SK-N-SH (cell line): ENCODE data around the gene KRT81. TPM values are rescaled to one million over a fixed set of nuclear protein-coding genes. Genes with fewer than 3 reads are reported as not detected.

Source experiments
- CTCF ChIA-PET: fragments of 300-600, 350-600 bp; formaldehyde crosslinking; extraction: SDS; loops from one replicate; lab custom pipeline; 2021; lab: Yijun Ruan, JAX
- POLR2A ChIA-PET: fragments of 350-600 bp; sonication (Branson Sonifier 250); formaldehyde crosslinking; extraction: SDS; loops from one replicate; lab custom pipeline; 2020; ENCODE audit warnings: antibody characterized with exemption, inconsistent platforms; lab: Yijun Ruan, JAX
- DNase-seq: peaks from one replicate; pipeline ENCODE4 v3.0.0; 2012
- H2AFZ ChIP-seq: fragments of 200-600 bp; sonication (generic); 2 replicates; pipeline ENCODE4 v1.8.1; 2016; ENCODE audit warnings: antibody characterized with exemption, mild to moderate bottlenecking, low read depth
- H3F3A ChIP-seq: fragments of 200-600 bp; sonication (generic); replicated peaks from 2 replicates; pipeline ENCODE3; 2016; ENCODE audit warnings: antibody characterized with exemption, mild to moderate bottlenecking; ENCODE audit not compliant: insufficient read depth
- H3K27ac ChIP-seq, 2 experiments: fragments of 200-500 bp in 1 of 2; fragments of 200-600 bp in 1 of 2; sonication (Bioruptor generic) in 1 of 2; sonication (generic), shearing (Covaris generic) in 1 of 2; 2 replicates each; pipeline versions ENCODE4 v1.5.1 to v1.6.1; 2014 to 2016; ENCODE audit warnings: low read depth in 2 of 2, inconsistent platforms in 1 of 2, low read length in 1 of 2, mild to moderate bottlenecking in 1 of 2, mixed read lengths in 1 of 2
- H3K27me3 ChIP-seq: fragments of 200-600 bp; sonication (generic), shearing (Covaris generic); 2 replicates; pipeline ENCODE4 v1.6.1; 2016; ENCODE audit warnings: mixed run types; ENCODE audit not compliant: insufficient read depth
- H3K36me3 ChIP-seq, 2 experiments: fragments of 200-500 bp in 1 of 2; fragments of 200-600 bp in 1 of 2; sonication (Bioruptor generic) in 1 of 2; sonication (generic) in 1 of 2; replicated peaks in 1 of 2; 2 replicates each; pipeline versions ENCODE3 to v1.5.1; 2014 to 2016; ENCODE audit warnings: low read length in 1 of 2, mild to moderate bottlenecking in 1 of 2; ENCODE audit not compliant: insufficient read depth in 2 of 2, control insufficient read depth in 1 of 2
- H3K4me1 ChIP-seq, 2 experiments: fragments of 200-500 bp in 1 of 2; fragments of 200-600 bp in 1 of 2; sonication (Bioruptor generic) in 1 of 2; sonication (generic), shearing (Covaris generic) in 1 of 2; 2 replicates each; pipeline versions ENCODE4 v1.5.1 to v1.6.1; 2014 to 2016; ENCODE audit warnings: low read depth in 1 of 2, low read length in 1 of 2, mixed run types in 1 of 2; ENCODE audit not compliant: insufficient read depth in 2 of 2, control insufficient read depth in 1 of 2
- H3K4me2 ChIP-seq: fragments of 200-600 bp; sonication (generic), shearing (Covaris generic); 2 replicates; pipeline ENCODE4 v1.6.1; 2017; ENCODE audit warnings: mixed run types
- H3K4me3 ChIP-seq, 2 experiments: fragments of 200-500 bp in 1 of 2; fragments of 200-600 bp in 1 of 2; sonication (Bioruptor generic) in 1 of 2; sonication (generic), shearing (Covaris generic) in 1 of 2; 2 replicates each; pipeline versions ENCODE4 v1.5.1 to v1.8.1; 2014 to 2016; ENCODE audit warnings: low read depth in 2 of 2, inconsistent platforms in 1 of 2, low read length in 1 of 2, mild to moderate bottlenecking in 1 of 2, mixed read lengths in 1 of 2, moderate library complexity in 1 of 2
- H3K79me2 ChIP-seq: fragments of 200-600 bp; sonication (generic); 2 replicates; pipeline ENCODE4 v1.8.1; 2017; ENCODE audit warnings: mild to moderate bottlenecking; ENCODE audit not compliant: insufficient read depth
- H3K9ac ChIP-seq: fragments of 200-600 bp; sonication (generic); 2 replicates; pipeline ENCODE4 v1.6.1; 2017; ENCODE audit warnings: mixed run types
- H3K9me2 ChIP-seq: fragments of 200-600 bp; sonication (generic); 2 replicates; pipeline ENCODE4 v1.6.1; 2017; ENCODE audit warnings: mixed run types
- H3K9me3 ChIP-seq: fragments of 200-600 bp; sonication (generic); 2 replicates; pipeline ENCODE4 v1.6.1; 2017; ENCODE audit warnings: mixed run types, mild to moderate bottlenecking, moderate library complexity
- H4K20me1 ChIP-seq: fragments of 200-600 bp; sonication (generic); 2 replicates; pipeline ENCODE4 v1.6.1; 2017; ENCODE audit warnings: mild to moderate bottlenecking, mixed run types; ENCODE audit not compliant: insufficient read depth
- CHD2 ChIP-seq: fragments of 150-350 bp; IDR thresholded peaks from 2 replicates; pipeline ENCODE4 v1.6.1; 2018; ENCODE audit warnings: low read length; ENCODE audit not compliant: partially characterized antibody
- EZH2phosphoT487 ChIP-seq: fragments of 200-600 bp; sonication (generic); IDR thresholded peaks from 2 replicates; pipeline ENCODE4 v1.6.1; 2017; ENCODE audit warnings: low read depth, mixed run types, mild to moderate bottlenecking, antibody characterized with exemption, moderate library complexity, borderline replicate concordance
- FOXJ3 ChIP-seq: sonication (generic); formaldehyde crosslinking; IDR thresholded peaks from 2 replicates; pipeline ENCODE4 v1.5.1; 2020; ENCODE audit warnings: mild to moderate bottlenecking, missing genetic modification reagents
- FOXM1 ChIP-seq: IDR thresholded peaks from 2 replicates; pipeline ENCODE4 v1.4.0; 2012; ENCODE audit warnings: low read depth, mild to moderate bottlenecking
- GATA2 ChIP-seq: sonication (generic); formaldehyde crosslinking; IDR thresholded peaks from 2 replicates; pipeline ENCODE4 v1.5.0; 2020; ENCODE audit warnings: mild to moderate bottlenecking, missing genetic modification reagents
- NFIC ChIP-seq: IDR thresholded peaks from 2 replicates; pipeline ENCODE4 v1.4.0; 2012; ENCODE audit warnings: borderline replicate concordance
- NRF1 ChIP-seq: IDR thresholded peaks from 2 replicates; pipeline ENCODE4 v1.6.1; 2012; ENCODE audit warnings: low read depth, mild to moderate bottlenecking, low read length
- RCOR1 ChIP-seq: fragments of 150-350 bp; IDR thresholded peaks from 2 replicates; pipeline ENCODE4 v1.6.1; 2017; ENCODE audit warnings: antibody characterized with exemption, low read length
- RFX5 ChIP-seq: IDR thresholded peaks from 2 replicates; pipeline ENCODE4 v1.6.1; 2012; ENCODE audit warnings: mild to moderate bottlenecking, improper control_type of control experiment, low read length
- RXRA ChIP-seq: IDR thresholded peaks from 2 replicates; pipeline ENCODE4 v1.4.0; 2012; ENCODE audit warnings: low read depth, mild to moderate bottlenecking, borderline replicate concordance
- SMC3 ChIP-seq: IDR thresholded peaks from 2 replicates; pipeline ENCODE4 v1.6.1; 2012; ENCODE audit warnings: low read depth, low read length, improper control_type of control experiment
- TAF1 ChIP-seq: IDR thresholded peaks from 2 replicates; pipeline ENCODE4 v1.6.1; 2012; ENCODE audit warnings: low read depth, mild to moderate bottlenecking, low read length, moderate library complexity, borderline replicate concordance
- WGBS: methylation state at CpG from one replicate; pipeline ENCODE4 v1.1.6; 2017; ENCODE audit warnings: low lambda C conversion rate; 5-methylcytosine and 5-hydroxymethylcytosine counted together
- polyA plus RNA-seq, 3 experiments: library from polyadenylated mRNA; depleted of rRNA; stranded (reverse); fragments of >200 nt; gene quantifications; 2 replicates each; pipeline ENCODE4 v1.2.3, GENCODE V29; 2012
- TF ChIP-seq, protein P1 (sequence below): fragments of 200-600 bp; sonication (generic); IDR thresholded peaks from 2 replicates; pipeline ENCODE4 v1.6.1; 2017; ENCODE audit warnings: antibody characterized with exemption, mild to moderate bottlenecking, moderate library complexity
- TF ChIP-seq, protein P2 (sequence below): IDR thresholded peaks from 2 replicates; pipeline ENCODE4; 2012
- TF ChIP-seq, protein P3 (sequence below): fragments of 150-350 bp; IDR thresholded peaks from 2 replicates; pipeline ENCODE4 v1.6.1; 2016; ENCODE audit warnings: mild to moderate bottlenecking, low read depth, low read length

The KRT81 gene
- polyA plus RNA-seq, 1 of the 3 experiments (the other 2 are of a cell fraction), result 1.9 TPM

DNA sequence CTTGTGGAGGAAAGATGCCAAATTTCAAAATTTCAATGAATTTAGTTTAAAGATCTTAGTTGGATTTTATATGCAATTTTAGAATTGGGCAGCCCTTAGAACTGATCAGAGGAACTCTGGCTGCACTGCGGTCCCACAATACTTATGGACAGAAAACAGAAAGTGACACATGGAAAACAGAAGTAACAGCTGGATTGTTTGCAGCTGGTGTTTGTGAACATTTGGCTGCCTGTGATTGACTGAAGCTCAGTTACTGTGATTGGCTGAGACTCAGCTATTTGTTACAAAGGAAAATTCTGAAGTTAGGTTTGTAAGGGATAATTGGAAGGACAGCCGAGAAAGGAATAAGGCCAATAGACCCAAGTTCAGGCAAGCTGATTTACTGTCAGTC is 26.9 kb downstream of the KRT81 start:
- Histone ChIP-seq H3K4me2 (no peak overlapping the region), H3K79me2 (no peaks in the 10 kb centered on the region), H4K20me1 (no peaks in the 10 kb centered on the region), H3K27me3 (no peaks in the 10 kb centered on the region), H2AFZ (no peak overlapping the region), H3K9me3 (no peaks in the 10 kb centered on the region), H3K9me2 (no peaks in the 10 kb centered on the region), H3K4me3 (no peak overlapping the region), H3K4me1 (peaks cover 0 to 16% of the 10 kb centered on the region in 2 experiments; a peak in 2 of 4 replicates), H3K9ac (no peak overlapping the region), H3K36me3 (no peaks in the 10 kb centered on the region), H3K27ac (no peak overlapping the region), H3F3A (peaks cover 7% of the 10 kb centered on the region)
- ChIA-PET POLR2A (no interaction called here), CTCF (interaction anchor here (0.9 to 8.9 kb wide), 4 partner anchors 14 to 107 kb away, joined by 3 to 80 read pairs (median 5); partner anchors contain the start of gene KRT86)
- DNase-seq, result no peak
- TF ChIP-seq NRF1 (no peak), TAF1 (no peak), RFX5 (no peak), NFIC (no peak), RCOR1 (no peak), RXRA (no peak), EZH2phosphoT487 (no peak), SMC3 (no peak), GATA2 (CRISPR knock-in tag) (no peak), CHD2 (no peak), FOXJ3 (CRISPR knock-in tag) (no peak), FOXM1 (no peak)
- TF ChIP-seq, protein P1, sequence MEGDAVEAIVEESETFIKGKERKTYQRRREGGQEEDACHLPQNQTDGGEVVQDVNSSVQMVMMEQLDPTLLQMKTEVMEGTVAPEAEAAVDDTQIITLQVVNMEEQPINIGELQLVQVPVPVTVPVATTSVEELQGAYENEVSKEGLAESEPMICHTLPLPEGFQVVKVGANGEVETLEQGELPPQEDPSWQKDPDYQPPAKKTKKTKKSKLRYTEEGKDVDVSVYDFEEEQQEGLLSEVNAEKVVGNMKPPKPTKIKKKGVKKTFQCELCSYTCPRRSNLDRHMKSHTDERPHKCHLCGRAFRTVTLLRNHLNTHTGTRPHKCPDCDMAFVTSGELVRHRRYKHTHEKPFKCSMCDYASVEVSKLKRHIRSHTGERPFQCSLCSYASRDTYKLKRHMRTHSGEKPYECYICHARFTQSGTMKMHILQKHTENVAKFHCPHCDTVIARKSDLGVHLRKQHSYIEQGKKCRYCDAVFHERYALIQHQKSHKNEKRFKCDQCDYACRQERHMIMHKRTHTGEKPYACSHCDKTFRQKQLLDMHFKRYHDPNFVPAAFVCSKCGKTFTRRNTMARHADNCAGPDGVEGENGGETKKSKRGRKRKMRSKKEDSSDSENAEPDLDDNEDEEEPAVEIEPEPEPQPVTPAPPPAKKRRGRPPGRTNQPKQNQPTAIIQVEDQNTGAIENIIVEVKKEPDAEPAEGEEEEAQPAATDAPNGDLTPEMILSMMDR, result no peak
- TF ChIP-seq, protein P2, sequence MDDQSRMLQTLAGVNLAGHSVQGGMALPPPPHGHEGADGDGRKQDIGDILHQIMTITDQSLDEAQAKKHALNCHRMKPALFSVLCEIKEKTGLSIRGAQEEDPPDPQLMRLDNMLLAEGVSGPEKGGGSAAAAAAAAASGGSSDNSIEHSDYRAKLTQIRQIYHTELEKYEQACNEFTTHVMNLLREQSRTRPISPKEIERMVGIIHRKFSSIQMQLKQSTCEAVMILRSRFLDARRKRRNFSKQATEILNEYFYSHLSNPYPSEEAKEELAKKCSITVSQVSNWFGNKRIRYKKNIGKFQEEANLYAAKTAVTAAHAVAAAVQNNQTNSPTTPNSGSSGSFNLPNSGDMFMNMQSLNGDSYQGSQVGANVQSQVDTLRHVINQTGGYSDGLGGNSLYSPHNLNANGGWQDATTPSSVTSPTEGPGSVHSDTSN, result no peak
- TF ChIP-seq, protein P3, sequence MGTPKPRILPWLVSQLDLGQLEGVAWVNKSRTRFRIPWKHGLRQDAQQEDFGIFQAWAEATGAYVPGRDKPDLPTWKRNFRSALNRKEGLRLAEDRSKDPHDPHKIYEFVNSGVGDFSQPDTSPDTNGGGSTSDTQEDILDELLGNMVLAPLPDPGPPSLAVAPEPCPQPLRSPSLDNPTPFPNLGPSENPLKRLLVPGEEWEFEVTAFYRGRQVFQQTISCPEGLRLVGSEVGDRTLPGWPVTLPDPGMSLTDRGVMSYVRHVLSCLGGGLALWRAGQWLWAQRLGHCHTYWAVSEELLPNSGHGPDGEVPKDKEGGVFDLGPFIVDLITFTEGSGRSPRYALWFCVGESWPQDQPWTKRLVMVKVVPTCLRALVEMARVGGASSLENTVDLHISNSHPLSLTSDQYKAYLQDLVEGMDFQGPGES, result no peak
- WGBS, result 85% methylated on average over 2 of the region's 2 CpGs
